Osteoblast (primary cell): ENCODE data around the gene NRG2. TPM values are rescaled to one million over a fixed set of nuclear protein-coding genes. Genes with fewer than 3 reads are reported as not detected.

Experiments
- DNase-seq: peaks from one replicate; pipeline ENCODE4 v3.0.0; 2011; ENCODE audit warnings: low spot score, mixed read lengths; ENCODE audit not compliant: insufficient read length; ENCODE audit errors: missing footprints
- H2AFZ ChIP-seq: 2 replicates; pipeline ENCODE4 v1.6.0; 2011; ENCODE audit warnings: mild to moderate bottlenecking, low read length
- H3K27ac ChIP-seq: 2 replicates; pipeline ENCODE4 v1.5.1; 2011; ENCODE audit warnings: mild to moderate bottlenecking, low read depth, low read length, moderate library complexity
- H3K27me3 ChIP-seq: 2 replicates; pipeline ENCODE4 v1.6.0; 2012; ENCODE audit warnings: mild to moderate bottlenecking, control low read depth, inconsistent platforms, low read length, moderate library complexity; ENCODE audit not compliant: insufficient read depth
- H3K36me3 ChIP-seq: 2 replicates; pipeline ENCODE4 v1.5.1; 2011; ENCODE audit warnings: mild to moderate bottlenecking, low read length, control low read depth, moderate library complexity; ENCODE audit not compliant: insufficient read depth
- H3K4me1 ChIP-seq: 2 replicates; pipeline ENCODE4 v1.5.1; 2011; ENCODE audit warnings: mild to moderate bottlenecking, low read length, control low read depth, moderate library complexity; ENCODE audit not compliant: insufficient read depth
- H3K4me2 ChIP-seq: 2 replicates; pipeline ENCODE4 v1.6.0; 2011; ENCODE audit warnings: mild to moderate bottlenecking, low read length; ENCODE audit not compliant: insufficient read depth
- H3K4me3 ChIP-seq: fragments of 200-600 bp; sonication (generic); 3 replicates; pipeline ENCODE4 v1.5.1; 2012; ENCODE audit warnings: mild to moderate bottlenecking, low read length, inconsistent platforms; ENCODE audit not compliant: insufficient read depth
- H3K79me2 ChIP-seq: 2 replicates; pipeline ENCODE4 v1.6.0; 2012; ENCODE audit warnings: mild to moderate bottlenecking, low read length, control low read depth, inconsistent platforms; ENCODE audit not compliant: insufficient read depth
- H3K9me3 ChIP-seq: 2 replicates; pipeline ENCODE4 v1.5.1; 2011; ENCODE audit warnings: low read depth, low read length, control low read depth
- H4K20me1 ChIP-seq: 2 replicates; pipeline ENCODE4 v1.6.0; 2012; ENCODE audit warnings: mild to moderate bottlenecking, low read length, control low read depth; ENCODE audit not compliant: insufficient read depth
- CTCF ChIP-seq: IDR thresholded peaks from 2 replicates; pipeline ENCODE4 v1.5.1; 2011; ENCODE audit warnings: mild to moderate bottlenecking, low read depth, low read length, moderate library complexity; ENCODE audit errors: extremely low read depth
- total RNA-seq: library from RNA; depleted of rRNA; stranded (reverse); fragments of >200 nt; gene quantifications from 2 replicates; pipeline ENCODE4 v1.2.3, GENCODE V29; 2012

The NRG2 gene
- total RNA-seq, 1 donor, result 0.72 TPM

- no peaks in the 10 kb centered on the region for H3K9me3 ChIP-seq
- peaks cover 29% of the 10 kb centered on the region for H3K27me3 ChIP-seq
- no peak for TF ChIP-seq CTCF
- no peak overlapping the region for H3K27ac ChIP-seq
- H4K20me1 ChIP-seq, result peaks cover 4% of the 10 kb centered on the region
- H3K4me2 ChIP-seq, result no peak overlapping the region
- no peaks in the 10 kb centered on the region for H3K4me1 ChIP-seq
- H2AFZ ChIP-seq, result no peak overlapping the region
- no peaks in the 10 kb centered on the region for H3K79me2 ChIP-seq
- DNase-seq, result no peak
- H3K36me3 ChIP-seq, result no peaks in the 10 kb centered on the region
- H3K4me3 ChIP-seq, result no peak overlapping the region
These were observed 187.1 kb downstream of the NRG2 start for GRCh38 chr5:139855946-139856540.

GRCh38 chr5:139855451-139855850 lies 187.6 kb downstream of the NRG2 start:
- H3K27ac ChIP-seq, result no peak overlapping the region
- no peaks in the 10 kb centered on the region for H3K36me3 ChIP-seq
- no peaks in the 10 kb centered on the region for H3K9me3 ChIP-seq
- peak; percentile 49 for DNase-seq
- H2AFZ ChIP-seq, result no peak overlapping the region
- H3K4me3 ChIP-seq, result no peak overlapping the region
- peaks cover 4% of the 10 kb centered on the region for H4K20me1 ChIP-seq
- H3K79me2 ChIP-seq, result no peaks in the 10 kb centered on the region
- H3K27me3 ChIP-seq, result peaks cover 27% of the 10 kb centered on the region
- no peak for TF ChIP-seq CTCF
- no peaks in the 10 kb centered on the region for H3K4me1 ChIP-seq
- H3K4me2 ChIP-seq, result no peak overlapping the region

GRCh38 chr5:139854953-139855352 lies 188.1 kb downstream of the NRG2 start:
- no peaks in the 10 kb centered on the region for H3K36me3 ChIP-seq
- H2AFZ ChIP-seq, result no peak overlapping the region
- H3K4me1 ChIP-seq, result no peaks in the 10 kb centered on the region
- peaks cover 30% of the 10 kb centered on the region for H3K27me3 ChIP-seq
- DNase-seq, result no peak
- H3K79me2 ChIP-seq, result no peaks in the 10 kb centered on the region
- no peak for TF ChIP-seq CTCF
- no peak overlapping the region for H3K27ac ChIP-seq
- no peaks in the 10 kb centered on the region for H3K9me3 ChIP-seq
- no peak overlapping the region for H3K4me3 ChIP-seq
- no peak overlapping the region for H3K4me2 ChIP-seq
- peaks cover 4% of the 10 kb centered on the region for H4K20me1 ChIP-seq

GRCh38 chr5:139854029-139854605 lies 189.0 kb downstream of the NRG2 start:
- Histone ChIP-seq H3K27ac (no peak overlapping the region), H3K4me2 (no peak overlapping the region), H3K4me3 (no peak overlapping the region), H3K36me3 (no peaks in the 10 kb centered on the region), H3K4me1 (no peaks in the 10 kb centered on the region), H3K9me3 (no peaks in the 10 kb centered on the region), H3K27me3 (peaks cover 32% of the 10 kb centered on the region), H2AFZ (no peak overlapping the region), H3K79me2 (no peaks in the 10 kb centered on the region), H4K20me1 (peaks cover 4% of the 10 kb centered on the region)
- TF ChIP-seq CTCF, result no peak
- no peak for DNase-seq
